Measurements from ENCODE around the gene ATP5MC3.

ATP5MC3 gene

DNA sequence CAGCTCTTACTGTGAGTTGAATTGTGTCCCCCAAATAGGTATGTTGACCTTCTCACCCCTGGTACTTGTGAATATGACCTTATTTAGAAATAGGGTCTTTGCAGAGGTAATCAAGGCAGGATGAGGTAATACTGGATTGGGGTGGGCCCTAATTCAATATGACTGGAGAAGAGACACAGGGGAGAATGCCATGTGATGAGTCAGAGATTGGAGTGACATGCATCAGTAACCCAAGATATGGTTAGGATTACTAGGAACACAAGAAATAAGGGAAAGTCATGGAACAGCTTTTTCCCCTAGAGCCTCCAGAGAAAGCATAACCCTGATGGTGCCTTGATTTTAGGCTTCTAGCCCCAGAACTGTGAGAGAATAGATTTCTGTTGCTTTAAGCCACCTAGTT lies 37.0 kb upstream of the ATP5MC3 start:
- Histone ChIP-seq H2AFZ (no peak overlapping the region), H3K27me3 (ENCODE audit: control insufficient read depth, insufficient read depth, low read length) (no peaks in the 10 kb centered on the region), H3K4me3 (ENCODE audit: low read depth, low read length) (no peak overlapping the region), H3K79me2 (no peaks in the 10 kb centered on the region), H3K27ac (no peak overlapping the region), H3K9ac (no peak overlapping the region), H3K4me2 (ENCODE audit: low read length) (no peak overlapping the region), H3K36me3 (ENCODE audit: control insufficient read depth, insufficient read depth, low read length) (no peaks in the 10 kb centered on the region), H3K4me1 (no peaks in the 10 kb centered on the region), H3K9me3 (ENCODE audit: control insufficient read depth, low read length) (no peaks in the 10 kb centered on the region)
- TF ChIP-seq, protein P1, sequence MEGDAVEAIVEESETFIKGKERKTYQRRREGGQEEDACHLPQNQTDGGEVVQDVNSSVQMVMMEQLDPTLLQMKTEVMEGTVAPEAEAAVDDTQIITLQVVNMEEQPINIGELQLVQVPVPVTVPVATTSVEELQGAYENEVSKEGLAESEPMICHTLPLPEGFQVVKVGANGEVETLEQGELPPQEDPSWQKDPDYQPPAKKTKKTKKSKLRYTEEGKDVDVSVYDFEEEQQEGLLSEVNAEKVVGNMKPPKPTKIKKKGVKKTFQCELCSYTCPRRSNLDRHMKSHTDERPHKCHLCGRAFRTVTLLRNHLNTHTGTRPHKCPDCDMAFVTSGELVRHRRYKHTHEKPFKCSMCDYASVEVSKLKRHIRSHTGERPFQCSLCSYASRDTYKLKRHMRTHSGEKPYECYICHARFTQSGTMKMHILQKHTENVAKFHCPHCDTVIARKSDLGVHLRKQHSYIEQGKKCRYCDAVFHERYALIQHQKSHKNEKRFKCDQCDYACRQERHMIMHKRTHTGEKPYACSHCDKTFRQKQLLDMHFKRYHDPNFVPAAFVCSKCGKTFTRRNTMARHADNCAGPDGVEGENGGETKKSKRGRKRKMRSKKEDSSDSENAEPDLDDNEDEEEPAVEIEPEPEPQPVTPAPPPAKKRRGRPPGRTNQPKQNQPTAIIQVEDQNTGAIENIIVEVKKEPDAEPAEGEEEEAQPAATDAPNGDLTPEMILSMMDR (IDR thresholded peaks at IDR 0.05) = no peak

DNA sequence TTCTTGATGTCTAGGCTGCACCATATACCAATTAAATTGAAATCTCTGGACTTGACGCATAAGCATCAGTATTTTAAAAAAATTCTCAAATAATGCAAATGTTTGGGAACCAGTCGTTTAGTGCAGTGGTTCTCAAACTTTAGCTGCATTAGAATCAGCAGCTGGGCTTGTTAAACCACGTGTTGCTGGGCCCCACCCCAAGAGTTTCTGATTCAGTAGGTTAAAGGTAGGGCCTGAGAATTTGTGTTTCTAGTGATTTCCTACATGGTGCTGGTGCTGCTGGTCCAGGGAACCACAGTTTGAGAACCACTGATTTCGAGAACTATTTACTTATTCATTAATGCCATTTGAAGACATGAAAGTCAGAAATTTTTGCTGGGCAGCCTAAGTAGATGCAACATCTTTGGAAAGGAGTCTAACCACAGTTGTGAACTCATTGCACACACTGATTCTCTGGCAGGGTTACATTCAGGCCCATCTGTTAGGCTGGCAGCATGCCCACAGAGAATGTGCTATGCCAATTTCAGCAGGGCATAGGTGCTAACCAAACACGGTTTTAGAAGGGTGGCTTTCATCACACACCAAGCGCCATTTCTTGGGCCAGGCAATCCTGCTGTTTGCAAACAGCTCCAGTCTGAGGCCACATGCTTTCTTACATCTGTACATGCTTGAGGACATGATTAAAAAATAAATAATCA lies 26.4 kb upstream of the ATP5MC3 start:
- H3K4me3 ChIP-seq (ENCODE audit: low read depth, low read length) = no peak overlapping the region

DNA sequence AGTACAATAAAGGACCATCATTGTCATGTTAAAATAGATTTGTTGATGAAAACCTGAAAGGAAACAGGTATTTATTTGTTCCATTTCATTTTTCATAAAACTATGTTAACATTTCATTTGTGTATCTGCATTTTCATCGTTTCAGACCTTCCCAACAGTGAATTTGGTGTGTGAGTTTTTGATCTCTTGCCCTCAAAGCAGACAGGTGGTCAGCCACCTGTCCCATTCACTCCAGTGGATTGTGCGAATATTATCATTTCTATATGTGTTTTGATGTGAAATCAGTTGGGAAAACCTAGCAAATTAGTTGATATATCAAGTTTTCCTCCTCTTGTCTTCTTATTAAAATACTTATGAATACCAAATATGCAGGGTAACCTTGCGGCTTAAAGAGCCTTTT lies 25.4 kb upstream of the ATP5MC3 start:
- Histone ChIP-seq H3K9ac (no peak overlapping the region), H3K4me3 (ENCODE audit: low read depth, low read length) (no peak overlapping the region), H3K4me2 (ENCODE audit: low read length) (no peak overlapping the region), H3K27ac (no peak overlapping the region), H3K4me1 (no peaks in the 10 kb centered on the region), H3K9me3 (ENCODE audit: control insufficient read depth, low read length) (no peaks in the 10 kb centered on the region), H3K36me3 (ENCODE audit: control insufficient read depth, insufficient read depth, low read length) (no peaks in the 10 kb centered on the region), H3K27me3 (ENCODE audit: control insufficient read depth, insufficient read depth, low read length) (no peaks in the 10 kb centered on the region), H2AFZ (no peak overlapping the region), H3K79me2 (no peaks in the 10 kb centered on the region)
- TF ChIP-seq, protein P1 (IDR thresholded peaks at IDR 0.05) = no peak

More for the DNA sequence above, 26.4 kb upstream of the ATP5MC3 start:
- H3K27ac ChIP-seq = no peak overlapping the region
- no peak overlapping the region for H3K4me2 ChIP-seq (ENCODE audit: low read length)
- no peaks in the 10 kb centered on the region for H3K27me3 ChIP-seq (ENCODE audit: control insufficient read depth, insufficient read depth, low read length)
- no peaks in the 10 kb centered on the region for H3K4me1 ChIP-seq
- H3K36me3 ChIP-seq (ENCODE audit: control insufficient read depth, insufficient read depth, low read length) = no peaks in the 10 kb centered on the region
- no peaks in the 10 kb centered on the region for H3K79me2 ChIP-seq
- H2AFZ ChIP-seq = no peak overlapping the region
- TF ChIP-seq, protein P1 (IDR thresholded peaks at IDR 0.05) = no peak
- no peak overlapping the region for H3K9ac ChIP-seq
- no peaks in the 10 kb centered on the region for H3K9me3 ChIP-seq (ENCODE audit: control insufficient read depth, low read length)

DNA sequence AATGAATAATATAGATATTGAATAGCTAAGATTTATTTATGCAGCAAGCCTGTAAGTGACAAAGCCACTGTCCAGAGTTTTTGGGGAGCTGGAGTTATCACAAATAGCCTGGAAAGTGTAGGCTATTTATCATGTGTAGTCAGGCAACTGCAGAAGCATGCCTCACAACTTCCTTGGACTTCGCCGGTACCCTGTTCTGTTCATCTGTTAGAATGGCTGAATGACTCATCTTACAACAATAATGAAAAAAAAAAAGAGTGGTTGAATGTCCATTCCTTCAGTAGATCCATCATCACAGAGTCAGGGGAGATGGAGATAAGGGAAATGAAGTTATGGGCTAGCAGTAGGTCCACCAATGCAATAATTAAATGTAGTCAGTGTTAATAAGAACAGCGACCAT lies 24.0 kb upstream of the ATP5MC3 start:
- H3K4me2 ChIP-seq (ENCODE audit: low read length) = no peak overlapping the region
- TF ChIP-seq, protein P1 (IDR thresholded peaks at IDR 0.05) = no peak
- H3K9me3 ChIP-seq (ENCODE audit: control insufficient read depth, low read length) = no peaks in the 10 kb centered on the region
- H3K27ac ChIP-seq = no peak overlapping the region
- no peaks in the 10 kb centered on the region for H3K79me2 ChIP-seq
- no peaks in the 10 kb centered on the region for H3K36me3 ChIP-seq (ENCODE audit: control insufficient read depth, insufficient read depth, low read length)
- no peaks in the 10 kb centered on the region for H3K27me3 ChIP-seq (ENCODE audit: control insufficient read depth, insufficient read depth, low read length)
- no peak overlapping the region for H3K9ac ChIP-seq
- H2AFZ ChIP-seq = no peak overlapping the region
- no peak overlapping the region for H3K4me3 ChIP-seq (ENCODE audit: low read depth, low read length)
- no peaks in the 10 kb centered on the region for H3K4me1 ChIP-seq

Measured in parathyroid adenoma (tissue), 2 donors.